ENCODE results near the gene RBBP8. TPM values are rescaled to one million over a fixed set of nuclear protein-coding genes. Genes with fewer than 3 reads are reported as not detected.

RBBP8 gene
- total RNA-seq, 1 experiment from 2014 or later = 38.0 TPM

DNA sequence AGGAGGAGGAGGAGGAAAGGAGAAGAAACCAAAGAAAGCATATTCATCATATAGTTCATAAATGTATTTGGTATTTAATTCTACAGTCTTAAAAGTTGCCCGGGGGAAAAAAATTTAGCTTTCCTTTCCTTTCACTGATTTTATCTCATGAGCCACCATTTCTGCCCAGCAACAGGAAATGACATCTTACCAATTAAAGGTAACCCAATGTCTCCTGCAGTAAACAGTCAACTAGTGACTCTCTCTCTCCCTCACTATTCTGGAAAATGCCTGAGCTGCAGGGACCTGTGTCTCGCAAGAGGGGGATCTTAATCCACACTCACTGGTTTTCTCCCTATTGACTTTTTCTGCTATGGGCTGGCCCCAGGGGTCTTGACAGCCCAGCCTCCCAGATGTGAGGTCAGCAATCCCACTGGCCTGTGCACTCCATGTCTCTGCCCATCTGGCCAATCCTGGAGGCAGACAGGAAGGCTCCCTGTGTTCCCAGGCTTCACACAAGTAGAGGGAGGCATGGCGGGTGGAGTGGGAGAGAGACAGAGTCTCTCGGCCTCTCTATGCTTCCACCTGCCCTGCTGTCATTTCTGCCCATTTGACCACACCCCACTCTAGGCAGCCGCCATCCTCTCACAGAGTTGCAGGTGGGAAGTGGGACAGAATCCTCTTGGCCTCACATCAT is 116.7 kb downstream of the RBBP8 start:
- no peaks in the 10 kb centered on the region for H3K27me3 ChIP-seq (ENCODE audit: control insufficient read depth, insufficient read depth, low read length)
- H3K4me3 ChIP-seq (ENCODE audit: insufficient read depth, low read depth, low read length) = no peak overlapping the region
- H3K36me3 ChIP-seq (replicated peaks; ENCODE audit: control insufficient read depth, insufficient read depth, low read length) = no peaks in the 10 kb centered on the region
- DNase-seq = no peak

GRCh38 chr18:23053776-23054457 is 120.8 kb downstream of the RBBP8 start:
- DNase-seq = peak; percentile 88
- Histone ChIP-seq H3K4me3 (ENCODE audit: insufficient read depth, low read depth, low read length) (no peak overlapping the region), H3K36me3 (replicated peaks; ENCODE audit: control insufficient read depth, insufficient read depth, low read length) (no peaks in the 10 kb centered on the region), H3K27me3 (ENCODE audit: control insufficient read depth, insufficient read depth, low read length) (no peaks in the 10 kb centered on the region)

DNA sequence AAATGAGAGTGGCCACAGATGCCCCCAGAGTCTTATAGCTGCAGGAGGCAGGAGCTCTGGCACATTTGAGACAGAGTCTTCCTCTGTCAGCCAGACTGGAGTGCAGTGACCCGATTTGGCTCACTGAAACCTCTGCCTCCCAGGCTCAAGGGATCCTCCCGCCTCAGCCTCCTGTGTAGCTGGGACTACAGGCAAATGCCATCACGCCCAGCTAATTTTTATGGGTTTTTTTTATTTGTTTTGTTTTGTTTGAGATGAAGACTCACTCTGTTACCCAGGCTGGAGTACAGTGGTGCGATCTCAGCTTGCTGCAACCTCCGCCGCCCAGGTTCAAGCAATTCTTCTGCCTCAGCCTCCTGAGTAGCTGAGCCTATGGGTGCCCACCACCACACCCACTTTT is 121.4 kb downstream of the RBBP8 start:
- H3K36me3 ChIP-seq (replicated peaks; ENCODE audit: control insufficient read depth, insufficient read depth, low read length) = no peaks in the 10 kb centered on the region

DNA sequence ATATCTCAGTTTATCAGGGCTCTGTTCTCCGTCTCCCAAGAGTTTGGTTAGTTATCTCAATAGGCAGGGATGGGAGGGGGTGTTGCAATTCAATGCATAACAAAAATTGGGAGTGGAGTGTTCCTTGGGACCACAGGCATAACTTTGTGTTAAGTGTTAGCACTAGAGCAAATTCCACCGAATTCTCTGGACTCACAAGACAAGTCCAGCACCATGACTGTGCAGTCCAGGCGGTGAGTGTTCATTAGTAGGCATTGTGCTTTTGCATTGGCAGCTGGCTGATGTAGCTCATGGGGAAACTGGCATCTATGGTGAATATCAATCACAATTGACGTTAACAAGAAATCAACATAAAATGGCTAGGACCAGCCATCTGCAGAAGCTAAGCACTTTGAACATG is 123.2 kb downstream of the RBBP8 start:
- no peak overlapping the region for H3K4me3 ChIP-seq (ENCODE audit: insufficient read depth, low read depth, low read length)
- H3K36me3 ChIP-seq (replicated peaks; ENCODE audit: control insufficient read depth, insufficient read depth, low read length) = no peaks in the 10 kb centered on the region
- no peak for DNase-seq
- H3K27me3 ChIP-seq (ENCODE audit: control insufficient read depth, insufficient read depth, low read length) = no peaks in the 10 kb centered on the region

More for the DNA sequence above, 121.4 kb downstream of the RBBP8 start:
- Histone ChIP-seq H3K27me3 (ENCODE audit: control insufficient read depth, insufficient read depth, low read length) (no peaks in the 10 kb centered on the region), H3K4me3 (ENCODE audit: insufficient read depth, low read depth, low read length) (no peak overlapping the region)
- DNase-seq = no peak

- no peak overlapping the region for H3K4me3 ChIP-seq (ENCODE audit: insufficient read depth, low read depth, low read length)
- H3K36me3 ChIP-seq (replicated peaks; ENCODE audit: control insufficient read depth, insufficient read depth, low read length) = no peaks in the 10 kb centered on the region
- DNase-seq = no peak
- H3K27me3 ChIP-seq (ENCODE audit: control insufficient read depth, insufficient read depth, low read length) = no peaks in the 10 kb centered on the region
These were observed 124.0 kb downstream of the RBBP8 start for GRCh38 chr18:23057096-23057495.

DNA sequence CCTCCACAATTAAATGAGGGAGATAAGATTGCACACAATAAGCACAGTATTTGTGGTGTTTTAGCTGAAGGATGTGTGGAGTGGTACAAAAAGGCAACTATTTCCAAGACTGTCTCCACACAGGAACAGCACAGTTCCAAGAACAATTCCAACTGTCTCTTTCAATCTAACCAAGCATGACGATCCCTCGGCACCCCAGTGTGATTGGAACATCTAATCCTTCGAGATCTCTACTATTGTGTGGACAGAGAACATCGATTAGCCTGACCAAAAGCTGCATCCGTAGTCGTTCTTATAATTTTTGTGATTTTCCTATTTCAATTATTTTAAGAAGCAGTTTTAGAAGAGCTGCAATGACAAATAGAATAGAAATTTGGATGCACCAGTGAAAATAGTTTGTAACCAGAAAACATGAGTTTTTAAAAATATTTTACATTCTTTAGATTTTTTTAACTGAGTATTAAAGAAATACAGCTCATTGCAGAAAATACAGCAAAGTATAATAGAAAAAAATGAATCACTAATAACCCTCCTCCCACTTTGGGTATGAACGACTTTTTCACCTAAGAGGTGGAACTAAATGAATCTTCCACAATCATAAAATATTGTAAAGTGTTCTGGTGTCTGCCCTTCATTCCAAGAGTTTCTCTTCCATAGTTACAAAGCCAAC is 125.8 kb downstream of the RBBP8 start:
- no peak overlapping the region for H3K4me3 ChIP-seq (ENCODE audit: insufficient read depth, low read depth, low read length)
- no peaks in the 10 kb centered on the region for H3K27me3 ChIP-seq (ENCODE audit: control insufficient read depth, insufficient read depth, low read length)
- no peaks in the 10 kb centered on the region for H3K36me3 ChIP-seq (replicated peaks; ENCODE audit: control insufficient read depth, insufficient read depth, low read length)
- DNase-seq = no peak

DNA sequence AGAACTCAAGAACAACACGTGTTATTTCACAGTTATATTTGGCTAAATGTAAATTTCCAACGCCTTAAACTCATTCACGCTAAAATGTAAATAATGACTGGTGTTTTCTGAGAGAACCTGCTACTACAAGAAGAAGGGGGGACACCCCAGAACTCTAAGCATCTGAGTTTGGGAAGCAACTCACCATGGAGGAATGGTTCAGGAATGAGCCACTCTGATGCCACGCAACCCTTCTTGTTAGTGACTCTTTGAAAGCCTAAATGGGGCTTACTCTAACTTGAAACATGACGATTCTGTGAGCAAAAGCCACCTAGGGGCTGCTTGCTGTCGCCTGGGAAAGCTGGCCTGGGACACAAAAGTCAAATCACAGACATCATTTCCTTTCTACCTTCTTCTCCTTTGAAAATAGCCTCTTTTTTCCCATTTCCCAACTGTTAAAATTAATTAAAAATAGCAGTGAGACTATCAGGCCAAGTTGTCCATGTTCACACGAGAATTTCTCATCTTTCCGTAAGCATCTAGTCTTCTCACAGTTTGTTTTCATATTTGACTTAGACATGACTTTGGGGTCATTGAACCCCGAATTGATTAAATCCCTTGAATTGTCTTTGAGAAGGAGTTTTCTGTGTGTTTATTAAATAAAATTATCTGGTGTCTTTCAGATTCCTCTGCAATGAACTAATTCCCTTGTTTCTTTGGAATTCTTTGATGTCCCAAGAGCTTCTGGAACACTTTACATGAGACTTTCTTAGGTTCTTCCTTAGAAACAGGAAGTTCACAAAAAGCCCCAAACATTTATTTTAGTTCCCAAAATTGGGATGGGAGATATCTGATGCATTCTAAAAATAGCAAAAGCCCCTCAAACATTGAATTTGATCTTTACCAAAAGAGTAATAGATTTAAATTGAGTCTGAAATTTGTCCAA is 126.7 kb downstream of the RBBP8 start:
- H3K36me3 ChIP-seq (replicated peaks; ENCODE audit: control insufficient read depth, insufficient read depth, low read length) = no peaks in the 10 kb centered on the region
- no peak for DNase-seq
- H3K27me3 ChIP-seq (ENCODE audit: control insufficient read depth, insufficient read depth, low read length) = no peaks in the 10 kb centered on the region
- no peak overlapping the region for H3K4me3 ChIP-seq (ENCODE audit: insufficient read depth, low read depth, low read length)

- Histone ChIP-seq H3K4me3 (ENCODE audit: insufficient read depth, low read depth, low read length) (no peak overlapping the region), H3K36me3 (replicated peaks; ENCODE audit: control insufficient read depth, insufficient read depth, low read length) (no peaks in the 10 kb centered on the region), H3K27me3 (ENCODE audit: control insufficient read depth, insufficient read depth, low read length) (no peaks in the 10 kb centered on the region)
- DNase-seq = no peak
These were observed 128.9 kb downstream of the RBBP8 start for GRCh38 chr18:23062011-23062410.

- no peak for DNase-seq
- Histone ChIP-seq H3K27me3 (ENCODE audit: control insufficient read depth, insufficient read depth, low read length) (no peaks in the 10 kb centered on the region), H3K4me3 (ENCODE audit: insufficient read depth, low read depth, low read length) (no peak overlapping the region), H3K36me3 (replicated peaks; ENCODE audit: control insufficient read depth, insufficient read depth, low read length) (no peaks in the 10 kb centered on the region)
These were observed 130.4 kb downstream of the RBBP8 start for GRCh38 chr18:23063502-23063901.

DNA sequence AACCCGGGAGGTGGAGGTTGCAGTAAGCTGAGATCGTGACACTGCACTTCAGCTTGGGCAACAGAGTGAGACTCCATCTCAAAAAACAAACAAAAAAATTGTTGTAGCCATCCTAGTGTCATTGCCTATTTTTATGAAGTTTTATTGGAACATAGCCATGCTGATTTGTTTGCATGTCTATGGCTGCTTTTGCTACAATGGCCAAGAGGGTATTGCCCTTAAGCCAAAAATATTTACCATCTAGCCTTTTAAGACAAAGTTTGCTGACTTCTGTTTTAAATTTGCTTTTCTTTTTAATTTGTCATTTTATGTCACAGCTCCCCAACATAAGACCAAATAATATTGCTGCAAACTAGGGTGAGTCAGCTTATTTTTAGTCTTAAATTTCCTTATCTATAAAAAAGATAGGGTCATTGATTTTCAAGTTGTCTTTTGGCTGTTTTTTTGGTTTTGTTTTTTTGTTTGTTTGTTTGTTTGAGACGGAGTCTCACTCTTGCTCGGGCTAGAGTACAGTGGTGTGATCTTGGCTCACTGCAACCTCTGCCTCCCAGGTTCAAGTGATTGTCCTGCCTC is 132.2 kb downstream of the RBBP8 start:
- DNase-seq = no peak
- H3K4me3 ChIP-seq (ENCODE audit: insufficient read depth, low read depth, low read length) = no peak overlapping the region
- no peaks in the 10 kb centered on the region for H3K27me3 ChIP-seq (ENCODE audit: control insufficient read depth, insufficient read depth, low read length)
- H3K36me3 ChIP-seq (replicated peaks; ENCODE audit: control insufficient read depth, insufficient read depth, low read length) = no peaks in the 10 kb centered on the region

GRCh38 chr18:23066060-23066459 is 132.9 kb downstream of the RBBP8 start:
- DNase-seq = no peak
- H3K36me3 ChIP-seq (replicated peaks; ENCODE audit: control insufficient read depth, insufficient read depth, low read length) = no peaks in the 10 kb centered on the region
- H3K4me3 ChIP-seq (ENCODE audit: insufficient read depth, low read depth, low read length) = no peak overlapping the region
- H3K27me3 ChIP-seq (ENCODE audit: control insufficient read depth, insufficient read depth, low read length) = no peaks in the 10 kb centered on the region

DNA sequence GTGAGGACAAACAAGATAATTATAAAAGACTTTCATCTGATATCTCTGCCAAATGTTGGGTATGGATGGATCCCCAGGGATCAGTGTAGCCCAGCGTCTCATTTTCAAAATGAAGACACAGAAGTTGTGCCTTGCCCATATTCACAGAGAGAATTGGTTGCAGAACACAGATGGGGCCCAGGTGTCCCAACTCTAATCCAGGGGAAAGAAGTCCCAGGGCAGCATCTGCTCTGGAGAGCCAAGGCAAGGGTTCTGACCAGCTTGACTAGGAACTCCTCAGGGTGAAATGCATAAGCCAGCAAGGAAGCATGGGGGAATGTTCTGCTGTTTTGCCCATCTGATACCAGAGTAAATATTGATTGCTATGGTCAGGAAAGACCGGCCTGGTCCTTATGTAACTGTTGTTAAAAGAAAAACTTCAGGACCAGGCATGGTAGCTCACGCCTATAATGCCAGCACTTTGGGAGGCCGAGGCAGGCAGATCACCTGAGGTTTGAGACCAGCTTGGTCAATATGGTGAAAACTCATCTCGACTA is 133.4 kb downstream of the RBBP8 start:
- H3K36me3 ChIP-seq (replicated peaks; ENCODE audit: control insufficient read depth, insufficient read depth, low read length) = no peaks in the 10 kb centered on the region
- DNase-seq = no peak
- H3K4me3 ChIP-seq (ENCODE audit: insufficient read depth, low read depth, low read length) = no peak overlapping the region
- no peaks in the 10 kb centered on the region for H3K27me3 ChIP-seq (ENCODE audit: control insufficient read depth, insufficient read depth, low read length)

DNA sequence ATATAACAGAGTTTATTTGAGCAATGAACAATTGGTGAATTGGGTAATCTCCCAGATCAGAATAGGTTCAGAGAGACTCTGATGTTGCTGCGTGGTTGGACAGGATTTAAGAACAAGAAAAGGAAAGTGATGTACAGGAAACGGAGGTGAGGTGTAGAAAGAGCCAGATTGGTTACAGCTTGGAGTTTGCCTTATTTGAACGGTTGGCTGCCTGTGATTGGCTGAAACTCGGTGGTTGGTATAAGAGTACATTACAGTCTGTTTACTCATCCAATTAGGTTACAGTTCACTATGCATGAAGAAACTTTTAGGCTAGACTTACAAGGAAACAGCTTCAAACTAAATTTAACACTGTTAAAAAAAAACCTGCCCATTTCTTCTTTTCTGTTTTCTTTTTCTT is 134.1 kb downstream of the RBBP8 start:
- no peaks in the 10 kb centered on the region for H3K27me3 ChIP-seq (ENCODE audit: control insufficient read depth, insufficient read depth, low read length)
- no peak overlapping the region for H3K4me3 ChIP-seq (ENCODE audit: insufficient read depth, low read depth, low read length)
- H3K36me3 ChIP-seq (replicated peaks; ENCODE audit: control insufficient read depth, insufficient read depth, low read length) = no peaks in the 10 kb centered on the region
- no peak for DNase-seq

- no peak for DNase-seq
- no peaks in the 10 kb centered on the region for H3K36me3 ChIP-seq (replicated peaks; ENCODE audit: control insufficient read depth, insufficient read depth, low read length)
- H3K4me3 ChIP-seq (ENCODE audit: insufficient read depth, low read depth, low read length) = no peak overlapping the region
- no peaks in the 10 kb centered on the region for H3K27me3 ChIP-seq (ENCODE audit: control insufficient read depth, insufficient read depth, low read length)
These were observed 134.9 kb downstream of the RBBP8 start for GRCh38 chr18:23068011-23068410.
